GM12878 (cell line): ENCODE results near the gene ERO1B. TPM values are rescaled to one million over a fixed set of nuclear protein-coding genes. Genes with fewer than 3 reads are reported as not detected.

Source experiments
- ATAC-seq: fragments of 200-7000 bp; cut with Tn5 transposase; 3 replicates; pipeline ENCODE4 v1.9.1; 2020; ENCODE audit warnings: mild to moderate bottlenecking, moderate library complexity
- BruUV-seq: library from RNA; stranded (reverse); fragments of 400-500 nt; replicated peaks from 2 replicates; lab custom pipeline; 2021; lab: Mats Ljungman, UMichigan
- CTCF ChIA-PET: fragments of 300-600 bp; sonication (Branson Sonifier 250); formaldehyde crosslinking; extraction: SDS; loops from one replicate; lab custom pipeline; 2021; ENCODE audit warnings: inconsistent platforms; lab: Yijun Ruan, JAX
- POLR2A ChIA-PET: fragments of 350-600 bp; formaldehyde crosslinking; extraction: SDS; loops from one replicate; lab custom pipeline; 2021; ENCODE audit warnings: inconsistent platforms; lab: Charles Lee
- RAD21 ChIA-PET: fragments of 300-600 bp; sonication (Branson Sonifier 250); formaldehyde crosslinking; loops from one replicate; lab custom pipeline; 2023; ENCODE audit warnings: antibody characterized with exemption; ENCODE audit not compliant: unreplicated experiment; lab: Charles Lee
- SMC1A ChIA-PET: fragments of 300-600 bp; sonication (Branson Sonifier 250); formaldehyde crosslinking; loops from one replicate; lab custom pipeline; 2023; ENCODE audit not compliant: unreplicated experiment, uncharacterized antibody; lab: Charles Lee
- DNase-seq: peaks from one replicate; pipeline ENCODE4 v3.0.0-alpha.2; 2011; ENCODE audit warnings: low read depth, low spot score
- FAIRE-seq: peaks from 3 replicates; lab custom pipeline; 2011; peaks lifted over from hg19 to GRCh38; lab: Jason Lieb, UNC
- H2AFZ ChIP-seq: 2 replicates; pipeline ENCODE4 v1.6.0; 2011; ENCODE audit warnings: low read depth, low read length, control low read depth; ENCODE audit not compliant: control insufficient read depth
- H3K27ac ChIP-seq: 2 replicates; pipeline ENCODE4 v1.5.1; 2011; ENCODE audit warnings: control low read depth; ENCODE audit not compliant: control insufficient read depth, insufficient read depth
- H3K27me3 ChIP-seq, 2 experiments: replicated peaks in 1 of 2; 2 replicates each; pipeline versions ENCODE4 v1.6.0 to v1.6.1; 2011; ENCODE audit warnings: low read length in 1 of 2; ENCODE audit not compliant: control insufficient read depth in 2 of 2, insufficient read depth in 2 of 2
- H3K36me3 ChIP-seq, 2 experiments: 2 replicates each; pipeline ENCODE4 v1.5.1; 2011; ENCODE audit warnings: low read length in 1 of 2; ENCODE audit not compliant: control insufficient read depth in 2 of 2, insufficient read depth in 2 of 2
- H3K4me1 ChIP-seq: 2 replicates; pipeline ENCODE4 v1.6.1; 2011; ENCODE audit warnings: mild to moderate bottlenecking, low read length, moderate library complexity, mixed read lengths; ENCODE audit not compliant: control insufficient read depth, insufficient read depth
- H3K4me2 ChIP-seq: 2 replicates; pipeline ENCODE4 v1.6.0; 2011; ENCODE audit warnings: control low read depth; ENCODE audit not compliant: control insufficient read depth, insufficient read depth
- H3K4me3 ChIP-seq: fragments of 200-600 bp; sonication (generic); 2 replicates; pipeline ENCODE4 v1.5.1; 2016
- H3K79me2 ChIP-seq: 2 replicates; pipeline ENCODE4 v1.6.0; 2011; ENCODE audit warnings: low read length; ENCODE audit not compliant: control insufficient read depth, insufficient read depth
- H3K9ac ChIP-seq: 2 replicates; pipeline ENCODE4 v1.8.0; 2011; ENCODE audit warnings: low read length, control low read depth, mixed read lengths; ENCODE audit not compliant: control insufficient read depth, insufficient read depth
- H3K9me3 ChIP-seq: replicated peaks from 3 replicates; pipeline ENCODE4 v1.5.1; 2011; ENCODE audit warnings: mild to moderate bottlenecking, low read length; ENCODE audit not compliant: control insufficient read depth, insufficient read depth
- H4K20me1 ChIP-seq: 2 replicates; pipeline ENCODE4 v1.6.0; 2011; ENCODE audit not compliant: control insufficient read depth, insufficient read depth
- ASH2L ChIP-seq: fragments of 300-600, 200-600 bp; sonication (generic); IDR thresholded peaks from 2 replicates; pipeline ENCODE4 v1.6.1; 2017; ENCODE audit warnings: low read depth, mild to moderate bottlenecking, borderline replicate concordance
- CHD4 ChIP-seq: fragments of 200-600 bp; sonication (generic); IDR thresholded peaks from 2 replicates; pipeline ENCODE4 v1.6.1; 2016; ENCODE audit warnings: mild to moderate bottlenecking
- POLR2A ChIP-seq: IDR thresholded peaks from 2 replicates; pipeline ENCODE4 v1.6.1; 2011; ENCODE audit warnings: low read depth, mild to moderate bottlenecking, low read length
- RCOR1 ChIP-seq: conservative IDR thresholded peaks from 2 replicates; pipeline ENCODE4 v1.6.1; 2012; ENCODE audit warnings: low read depth, low read length, improper control_type of control experiment
- SP1 ChIP-seq: IDR thresholded peaks from one replicate; pipeline ENCODE4 v1.6.1; 2011; ENCODE audit warnings: low read depth, low read length
- SPI1 ChIP-seq: IDR thresholded peaks from 2 replicates; pipeline ENCODE4 v1.6.1; 2011; ENCODE audit warnings: low read depth, mild to moderate bottlenecking, low read length, moderate library complexity, borderline replicate concordance; ENCODE audit not compliant: insufficient read depth
- YY1 ChIP-seq: IDR thresholded peaks from 2 replicates; pipeline ENCODE4 v1.6.1; 2011; ENCODE audit warnings: low read depth, mild to moderate bottlenecking, low read length
- ZNF207 ChIP-seq: fragments of 450-650 bp; IDR thresholded peaks from 2 replicates; pipeline ENCODE4 v1.6.1; 2014; ENCODE audit warnings: antibody characterized with exemption, mild to moderate bottlenecking, borderline replicate concordance
- ZNF217 ChIP-seq: fragments of 450-650 bp; IDR thresholded peaks from 2 replicates; pipeline ENCODE4 v1.6.1; 2017; ENCODE audit warnings: antibody characterized with exemption, mild to moderate bottlenecking
- in situ Hi-C: fragments of 300-500 bp; cut with MboI; formaldehyde crosslinking; loops from 9 replicates; pipeline ENCODE4 v1.14.3; 2018; ENCODE audit warnings: mixed read lengths
- intact Hi-C: fragments of 100-400 bp; cut with micrococcal nuclease; formaldehyde crosslinking; loops from one replicate; pipeline ENCODE4 v1.14.2; 2022; ENCODE audit not compliant: unreplicated experiment
- polyA plus RNA-seq, 11 experiments: library from polyadenylated mRNA; depleted of rRNA in 4 of 11; unstranded in 6 of 11; stranded (reverse) in 5 of 11; fragments of >200 nt; fragmentation: Nextera tagmentation in 4 of 11; fragmentation: Illumina TruSeq in 1 of 11; extraction: Ambion mirVana in 4 of 11; extraction: Trizol in 1 of 11; gene quantifications; 1 replicate in 1 of 11; 2 replicates in 10 of 11; pipeline versions ENCODE4 v1.2.1 to v1.2.3, GENCODE V29; 2011 to 2016; ENCODE audit warnings: inconsistent platforms in 2 of 11, missing spikeins in 2 of 11, low read depth in 1 of 11
- total RNA-seq, 4 experiments: library from RNA; depleted of rRNA in 3 of 4; stranded (reverse); fragments of >200 nt in 3 of 4; fragmentation: Illumina TruSeq in 1 of 4; extraction: Trizol in 1 of 4; gene quantifications; 2 replicates each; pipeline versions ENCODE4 v1.2.1 to v1.2.3, GENCODE V29; 2013 to 2021
- TF ChIP-seq, protein P1 (sequence below): fragments of 450-650 bp; IDR thresholded peaks from 2 replicates; pipeline ENCODE4 v1.6.1; 2017; ENCODE audit warnings: mild to moderate bottlenecking
- TF ChIP-seq, protein P2 (sequence below): fragments of 450-650 bp; formaldehyde crosslinking; IDR thresholded peaks from 2 replicates; pipeline ENCODE4 v1.4.0; 2022; ENCODE audit warnings: mild to moderate bottlenecking, moderate library complexity
- TF ChIP-seq, protein P3 (sequence below), 3 experiments: IDR thresholded peaks in 2 of 3; conservative IDR thresholded peaks in 1 of 3; 2 replicates each; pipeline ENCODE4 v1.5.1; 2011; ENCODE audit warnings: low read depth in 3 of 3, low read length in 3 of 3, mild to moderate bottlenecking in 3 of 3, control low read depth in 2 of 3, moderate library complexity in 2 of 3, inconsistent platforms in 1 of 3, mixed read lengths in 1 of 3; ENCODE audit not compliant: control insufficient read depth in 2 of 3, insufficient read depth in 1 of 3; ENCODE audit errors: extremely low read depth in 1 of 3

The ERO1B gene
- total and polyA plus RNA-seq, 10 of the 15 experiments (the other 5 are each of a cell fraction or from before 2014, with no cell fraction given), result 9.0 to 30.9 (median 23.0) TPM

GRCh38 chr1:236269439-236269838 lies 12.3 kb downstream of the ERO1B start:
- no peak overlapping the region for H3K27ac ChIP-seq
- H4K20me1 ChIP-seq, result no peaks in the 10 kb centered on the region
- POLR2A ChIA-PET, result interaction anchor here (1.3 kb wide), 1 partner anchor 13 kb away, joined by 3 read pairs; the partner anchor contains the start of gene ERO1B
- H3K4me1 ChIP-seq, result peaks cover 7% of the 10 kb centered on the region
- intact Hi-C loops (no loop called here), in situ Hi-C loops (no loop called here)
- SMC1A ChIA-PET, result interaction anchor here (1.0 to 1.7 kb wide), 3 partner anchors 12 to 97 kb away, joined by 3 to 4 read pairs (median 3); partner anchors contain the start of gene ERO1B
- CTCF ChIA-PET, result interaction anchor here (0.8 kb wide), 1 partner anchor 12 kb away, joined by 3 read pairs; no protein-coding TSS in a partner anchor
- H3K9me3 ChIP-seq, result no peaks in the 10 kb centered on the region; the same call in 2 of the 3 replicates
- no peaks in the 10 kb centered on the region for H3K27me3 ChIP-seq
- ATAC-seq, result peak; percentile 61
- peaks cover 2 to 10% of the 10 kb centered on the region in 2 experiments; a peak in 3 of 4 replicates for H3K36me3 ChIP-seq
- H2AFZ ChIP-seq, result no peak overlapping the region
- no peak for FAIRE-seq
- H3K9ac ChIP-seq, result no peak overlapping the region
- no peak for DNase-seq
- BruUV-seq, result no TSS peak
- RAD21 ChIA-PET, result no interaction called here
- H3K4me2 ChIP-seq, result 0 out of 2 replicates have a peak overlapping the region, but pooled peaks have one; percentile 3
- H3K4me3 ChIP-seq, result no peak overlapping the region
- H3K79me2 ChIP-seq, result peaks cover 48% of the 10 kb centered on the region
- TF ChIP-seq SPI1 (peak; percentile 64; the same call in 1 of the 2 replicates), RCOR1 (no peak), ZNF207 (no peak)
- TF ChIP-seq, protein P1, sequence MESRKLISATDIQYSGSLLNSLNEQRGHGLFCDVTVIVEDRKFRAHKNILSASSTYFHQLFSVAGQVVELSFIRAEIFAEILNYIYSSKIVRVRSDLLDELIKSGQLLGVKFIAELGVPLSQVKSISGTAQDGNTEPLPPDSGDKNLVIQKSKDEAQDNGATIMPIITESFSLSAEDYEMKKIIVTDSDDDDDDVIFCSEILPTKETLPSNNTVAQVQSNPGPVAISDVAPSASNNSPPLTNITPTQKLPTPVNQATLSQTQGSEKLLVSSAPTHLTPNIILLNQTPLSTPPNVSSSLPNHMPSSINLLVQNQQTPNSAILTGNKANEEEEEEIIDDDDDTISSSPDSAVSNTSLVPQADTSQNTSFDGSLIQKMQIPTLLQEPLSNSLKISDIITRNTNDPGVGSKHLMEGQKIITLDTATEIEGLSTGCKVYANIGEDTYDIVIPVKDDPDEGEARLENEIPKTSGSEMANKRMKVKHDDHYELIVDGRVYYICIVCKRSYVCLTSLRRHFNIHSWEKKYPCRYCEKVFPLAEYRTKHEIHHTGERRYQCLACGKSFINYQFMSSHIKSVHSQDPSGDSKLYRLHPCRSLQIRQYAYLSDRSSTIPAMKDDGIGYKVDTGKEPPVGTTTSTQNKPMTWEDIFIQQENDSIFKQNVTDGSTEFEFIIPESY, result no peak

- ChIA-PET POLR2A (no interaction called here), RAD21 (no interaction called here), CTCF (no interaction called here), SMC1A (no interaction called here)
- peaks cover 3% of the 10 kb centered on the region for H3K79me2 ChIP-seq
- H3K4me1 ChIP-seq, result no peaks in the 10 kb centered on the region
- H4K20me1 ChIP-seq, result no peaks in the 10 kb centered on the region
- no peak for DNase-seq
- no peak for FAIRE-seq
- H3K4me3 ChIP-seq, result no peak overlapping the region
- H3K9me3 ChIP-seq, result peaks cover 25% of the 10 kb centered on the region
- no peak for ATAC-seq
- intact Hi-C loops, result no loop called here
- H2AFZ ChIP-seq, result no peak overlapping the region
- no peak overlapping the region for H3K9ac ChIP-seq
- no peaks in the 10 kb centered on the region for H3K27me3 ChIP-seq
- H3K36me3 ChIP-seq, result peaks cover 2 to 10% of the 10 kb centered on the region in 2 experiments; a peak in 3 of 4 replicates
- no TSS peak for BruUV-seq
- in situ Hi-C loops, result no loop called here
- no peak overlapping the region for H3K4me2 ChIP-seq
- no peak overlapping the region for H3K27ac ChIP-seq
- TF ChIP-seq ASH2L, result no peak
- no peak for TF ChIP-seq POLR2A
- no peak for TF ChIP-seq SP1
- TF ChIP-seq CHD4, result no peak
- TF ChIP-seq, protein P2, sequence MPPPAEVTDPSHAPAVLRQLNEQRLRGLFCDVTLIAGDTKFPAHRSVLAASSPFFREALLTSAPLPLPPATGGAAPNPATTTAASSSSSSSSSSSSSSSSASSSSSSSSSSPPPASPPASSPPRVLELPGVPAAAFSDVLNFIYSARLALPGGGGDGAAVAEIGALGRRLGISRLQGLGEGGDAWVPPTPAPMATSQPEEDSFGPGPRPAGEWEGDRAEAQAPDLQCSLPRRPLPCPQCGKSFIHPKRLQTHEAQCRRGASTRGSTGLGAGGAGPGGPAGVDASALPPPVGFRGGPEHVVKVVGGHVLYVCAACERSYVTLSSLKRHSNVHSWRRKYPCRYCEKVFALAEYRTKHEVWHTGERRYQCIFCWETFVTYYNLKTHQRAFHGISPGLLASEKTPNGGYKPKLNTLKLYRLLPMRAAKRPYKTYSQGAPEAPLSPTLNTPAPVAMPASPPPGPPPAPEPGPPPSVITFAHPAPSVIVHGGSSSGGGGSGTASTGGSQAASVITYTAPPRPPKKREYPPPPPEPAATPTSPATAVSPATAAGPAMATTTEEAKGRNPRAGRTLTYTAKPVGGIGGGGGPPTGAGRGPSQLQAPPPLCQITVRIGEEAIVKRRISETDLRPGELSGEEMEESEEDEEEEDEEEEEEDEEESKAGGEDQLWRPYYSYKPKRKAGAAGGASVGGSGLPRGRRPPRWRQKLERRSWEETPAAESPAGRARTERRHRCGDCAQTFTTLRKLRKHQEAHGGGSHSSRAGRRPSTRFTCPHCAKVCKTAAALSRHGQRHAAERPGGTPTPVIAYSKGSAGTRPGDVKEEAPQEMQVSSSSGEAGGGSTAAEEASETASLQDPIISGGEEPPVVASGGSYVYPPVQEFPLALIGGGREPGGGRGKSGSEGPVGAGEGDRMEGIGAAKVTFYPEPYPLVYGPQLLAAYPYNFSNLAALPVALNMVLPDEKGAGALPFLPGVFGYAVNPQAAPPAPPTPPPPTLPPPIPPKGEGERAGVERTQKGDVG, result no peak
- no peak for TF ChIP-seq YY1
- no peak; the same call in 1 of the 2 replicates for TF ChIP-seq ZNF217
- TF ChIP-seq, protein P3, sequence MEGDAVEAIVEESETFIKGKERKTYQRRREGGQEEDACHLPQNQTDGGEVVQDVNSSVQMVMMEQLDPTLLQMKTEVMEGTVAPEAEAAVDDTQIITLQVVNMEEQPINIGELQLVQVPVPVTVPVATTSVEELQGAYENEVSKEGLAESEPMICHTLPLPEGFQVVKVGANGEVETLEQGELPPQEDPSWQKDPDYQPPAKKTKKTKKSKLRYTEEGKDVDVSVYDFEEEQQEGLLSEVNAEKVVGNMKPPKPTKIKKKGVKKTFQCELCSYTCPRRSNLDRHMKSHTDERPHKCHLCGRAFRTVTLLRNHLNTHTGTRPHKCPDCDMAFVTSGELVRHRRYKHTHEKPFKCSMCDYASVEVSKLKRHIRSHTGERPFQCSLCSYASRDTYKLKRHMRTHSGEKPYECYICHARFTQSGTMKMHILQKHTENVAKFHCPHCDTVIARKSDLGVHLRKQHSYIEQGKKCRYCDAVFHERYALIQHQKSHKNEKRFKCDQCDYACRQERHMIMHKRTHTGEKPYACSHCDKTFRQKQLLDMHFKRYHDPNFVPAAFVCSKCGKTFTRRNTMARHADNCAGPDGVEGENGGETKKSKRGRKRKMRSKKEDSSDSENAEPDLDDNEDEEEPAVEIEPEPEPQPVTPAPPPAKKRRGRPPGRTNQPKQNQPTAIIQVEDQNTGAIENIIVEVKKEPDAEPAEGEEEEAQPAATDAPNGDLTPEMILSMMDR (IDR thresholded peaks at IDR 0.05 in 2 of 3, conservative IDR thresholded peaks at IDR 0.05 in 1 of 3; ENCODE audit: control insufficient read depth in 2 of 3, extremely low read depth in 1 of 3, insufficient read depth in 1 of 3, low read depth in 3 of 3, low read length in 3 of 3), result no peak
Measured at GRCh38 chr1:236261898-236262297, 19.9 kb downstream of the ERO1B start.
